PFSK-1 (cell line): ENCODE results near the gene MRPL47.

Experiments
- FOXP2 ChIP-seq: optimal IDR thresholded peaks from 2 replicates; pipeline ENCODE3; 2011; ENCODE audit warnings: borderline replicate concordance, control low read depth, inconsistent platforms; ENCODE audit not compliant: insufficient read depth; ENCODE audit errors: extremely low read length, extremely low read depth
- POLR2AphosphoS5 ChIP-seq: IDR thresholded peaks from 2 replicates; pipeline ENCODE4 v1.6.1; 2012; ENCODE audit warnings: low read depth, mild to moderate bottlenecking, control low read depth, low read length, moderate library complexity
- SIN3A ChIP-seq: IDR thresholded peaks from 2 replicates; pipeline ENCODE4 v1.6.1; 2012; ENCODE audit warnings: mild to moderate bottlenecking, low read length, moderate library complexity, borderline replicate concordance; ENCODE audit not compliant: insufficient read depth
- TAF1 ChIP-seq: IDR thresholded peaks from 2 replicates; pipeline ENCODE4 v1.6.1; 2012; ENCODE audit warnings: low read length, control low read depth, borderline replicate concordance; ENCODE audit not compliant: insufficient read depth
- TF ChIP-seq, protein P1 (sequence below), 2 experiments: IDR thresholded peaks; 2 replicates each; pipeline versions ENCODE4 v1.6.1 to v1.8.0; 2011 to 2012; ENCODE audit warnings: low read depth in 2 of 2, low read length in 2 of 2, control low read depth in 1 of 2, inconsistent platforms in 1 of 2, mild to moderate bottlenecking in 1 of 2, moderate library complexity in 1 of 2; ENCODE audit not compliant: insufficient read depth in 1 of 2

MRPL47 gene

DNA sequence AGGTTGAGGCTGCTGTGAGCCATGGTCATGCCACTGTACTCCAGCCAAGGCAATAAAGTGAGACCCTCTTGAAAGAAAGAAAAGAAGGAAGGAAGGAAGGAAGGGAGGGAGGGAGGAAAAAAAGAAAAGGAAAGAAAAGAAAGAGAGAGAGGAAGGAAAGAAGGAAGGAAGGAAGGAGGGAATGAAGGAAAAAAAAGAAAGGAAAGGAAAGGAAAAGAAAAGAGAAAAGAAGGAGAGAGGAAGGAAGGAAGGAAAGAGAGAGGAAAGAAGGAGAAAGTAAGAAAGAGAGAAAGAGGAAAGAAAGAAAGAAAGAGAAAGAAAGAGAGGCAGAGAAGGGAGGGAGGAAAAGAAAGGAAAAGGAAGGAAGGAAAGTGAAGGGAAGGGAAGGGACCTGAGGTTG lies 62.1 kb downstream of the MRPL47 start:
- TF ChIP-seq SIN3A, result no peak
- TF ChIP-seq TAF1, result no peak
- TF ChIP-seq, protein P1, sequence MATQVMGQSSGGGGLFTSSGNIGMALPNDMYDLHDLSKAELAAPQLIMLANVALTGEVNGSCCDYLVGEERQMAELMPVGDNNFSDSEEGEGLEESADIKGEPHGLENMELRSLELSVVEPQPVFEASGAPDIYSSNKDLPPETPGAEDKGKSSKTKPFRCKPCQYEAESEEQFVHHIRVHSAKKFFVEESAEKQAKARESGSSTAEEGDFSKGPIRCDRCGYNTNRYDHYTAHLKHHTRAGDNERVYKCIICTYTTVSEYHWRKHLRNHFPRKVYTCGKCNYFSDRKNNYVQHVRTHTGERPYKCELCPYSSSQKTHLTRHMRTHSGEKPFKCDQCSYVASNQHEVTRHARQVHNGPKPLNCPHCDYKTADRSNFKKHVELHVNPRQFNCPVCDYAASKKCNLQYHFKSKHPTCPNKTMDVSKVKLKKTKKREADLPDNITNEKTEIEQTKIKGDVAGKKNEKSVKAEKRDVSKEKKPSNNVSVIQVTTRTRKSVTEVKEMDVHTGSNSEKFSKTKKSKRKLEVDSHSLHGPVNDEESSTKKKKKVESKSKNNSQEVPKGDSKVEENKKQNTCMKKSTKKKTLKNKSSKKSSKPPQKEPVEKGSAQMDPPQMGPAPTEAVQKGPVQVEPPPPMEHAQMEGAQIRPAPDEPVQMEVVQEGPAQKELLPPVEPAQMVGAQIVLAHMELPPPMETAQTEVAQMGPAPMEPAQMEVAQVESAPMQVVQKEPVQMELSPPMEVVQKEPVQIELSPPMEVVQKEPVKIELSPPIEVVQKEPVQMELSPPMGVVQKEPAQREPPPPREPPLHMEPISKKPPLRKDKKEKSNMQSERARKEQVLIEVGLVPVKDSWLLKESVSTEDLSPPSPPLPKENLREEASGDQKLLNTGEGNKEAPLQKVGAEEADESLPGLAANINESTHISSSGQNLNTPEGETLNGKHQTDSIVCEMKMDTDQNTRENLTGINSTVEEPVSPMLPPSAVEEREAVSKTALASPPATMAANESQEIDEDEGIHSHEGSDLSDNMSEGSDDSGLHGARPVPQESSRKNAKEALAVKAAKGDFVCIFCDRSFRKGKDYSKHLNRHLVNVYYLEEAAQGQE (IDR thresholded peaks at IDR 0.05; ENCODE audit: insufficient read depth in 1 of 2, low read depth in 2 of 2, low read length in 2 of 2), result no peak
- no peak for TF ChIP-seq FOXP2
- no peak for TF ChIP-seq POLR2AphosphoS5

DNA sequence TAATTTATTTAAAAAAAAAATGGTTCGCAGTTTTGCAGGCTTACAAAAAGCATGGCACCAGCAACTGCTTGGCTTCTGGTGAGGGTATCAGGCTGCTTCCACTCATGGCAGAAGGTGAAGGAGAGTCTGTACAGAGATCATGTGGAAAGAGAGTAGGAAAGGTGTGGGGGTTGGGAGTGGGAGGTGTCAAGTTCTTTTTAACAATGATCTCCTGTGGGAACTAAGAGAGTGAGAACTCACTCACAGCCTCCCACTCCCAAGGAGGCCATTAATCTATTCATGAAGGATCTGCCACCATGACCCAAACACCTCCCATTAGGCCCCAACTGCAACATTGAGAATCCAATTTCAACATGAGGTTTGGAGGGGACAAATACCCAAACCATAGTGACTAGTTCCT lies 62.8 kb downstream of the MRPL47 start:
- TF ChIP-seq TAF1 (no peak), FOXP2 (no peak), SIN3A (no peak), POLR2AphosphoS5 (no peak)
- TF ChIP-seq, protein P1 (IDR thresholded peaks at IDR 0.05; ENCODE audit: insufficient read depth in 1 of 2, low read depth in 2 of 2, low read length in 2 of 2), result no peak

DNA sequence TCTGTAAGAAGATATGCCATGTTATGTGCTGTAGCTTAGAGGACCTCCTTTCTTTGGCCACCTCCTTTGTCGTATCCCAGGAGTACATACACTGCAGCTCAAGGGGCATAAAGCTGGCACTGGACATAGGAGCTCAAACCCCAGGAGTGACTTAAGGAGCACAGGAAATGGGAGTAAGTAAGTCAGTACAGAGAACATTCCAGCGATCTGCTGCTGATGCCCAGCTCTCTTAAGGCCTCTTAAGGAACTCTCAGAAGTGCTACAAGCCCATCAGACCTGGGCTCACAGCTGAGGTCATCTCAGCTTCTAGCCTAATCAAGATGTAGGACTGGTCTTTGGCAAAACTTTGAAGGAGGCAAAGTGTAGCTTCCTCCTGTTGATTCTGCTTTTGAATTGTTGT lies 63.3 kb downstream of the MRPL47 start:
- TF ChIP-seq POLR2AphosphoS5 (no peak), SIN3A (no peak), TAF1 (no peak), FOXP2 (no peak)
- TF ChIP-seq, protein P1 (IDR thresholded peaks at IDR 0.05; ENCODE audit: insufficient read depth in 1 of 2, low read depth in 2 of 2, low read length in 2 of 2), result no peak
